ENCODE results near the gene BBS4. TPM values are rescaled to one million over a fixed set of nuclear protein-coding genes. Genes with fewer than 3 reads are reported as not detected.

Gene BBS4
- total RNA-seq, 1 donor from 2014 or later = 18.5 TPM

DNA sequence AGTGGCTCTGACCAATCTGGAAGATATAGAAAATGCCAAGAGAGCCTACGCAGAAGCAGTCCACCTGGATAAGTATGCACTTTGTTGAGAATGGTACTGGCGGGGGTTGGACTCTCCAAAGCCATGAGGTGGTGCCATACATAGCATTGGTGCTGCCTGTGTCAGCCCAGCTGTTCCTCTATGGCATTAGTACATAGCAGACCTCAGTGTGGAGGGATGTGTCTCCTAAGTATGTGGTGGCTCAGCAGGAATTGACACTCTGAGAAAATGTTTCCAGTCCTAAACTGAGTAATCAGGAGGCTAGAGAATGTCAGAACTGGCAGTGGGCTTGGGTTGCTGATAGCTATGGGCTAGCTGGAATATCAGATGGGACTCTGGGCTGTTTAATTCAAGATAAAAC lies 49.1 kb downstream of the BBS4 start:
- no peaks in the 10 kb centered on the region for H3K27me3 ChIP-seq (ENCODE audit: low read depth)
- H3K4me3 ChIP-seq = no peak overlapping the region
- ATAC-seq (no peak), DNase-seq (no peak)
- no peak for TF ChIP-seq CTCF (IDR thresholded peaks at IDR 0.05)
- H3K4me1 ChIP-seq = no peaks in the 10 kb centered on the region
- H3K27ac ChIP-seq = no peak overlapping the region
- H3K36me3 ChIP-seq = peaks cover 79% of the 10 kb centered on the region
- intact Hi-C loops (cut with DNase I) = no loop called here
- H3K9me3 ChIP-seq = no peaks in the 10 kb centered on the region

- intact Hi-C loops (cut with DNase I) = no loop called here
- H3K9me3 ChIP-seq = no peaks in the 10 kb centered on the region
- H3K4me1 ChIP-seq = no peaks in the 10 kb centered on the region
- H3K4me3 ChIP-seq = no peak overlapping the region
- TF ChIP-seq CTCF (IDR thresholded peaks at IDR 0.05) = no peak
- H3K36me3 ChIP-seq = peaks cover 69% of the 10 kb centered on the region
- no peaks in the 10 kb centered on the region for H3K27me3 ChIP-seq (ENCODE audit: low read depth)
- ATAC-seq = no peak
- DNase-seq = no peak
- H3K27ac ChIP-seq = no peak overlapping the region
Measured at GRCh38 chr15:72737061-72737460, 51.1 kb downstream of the BBS4 start.

DNA sequence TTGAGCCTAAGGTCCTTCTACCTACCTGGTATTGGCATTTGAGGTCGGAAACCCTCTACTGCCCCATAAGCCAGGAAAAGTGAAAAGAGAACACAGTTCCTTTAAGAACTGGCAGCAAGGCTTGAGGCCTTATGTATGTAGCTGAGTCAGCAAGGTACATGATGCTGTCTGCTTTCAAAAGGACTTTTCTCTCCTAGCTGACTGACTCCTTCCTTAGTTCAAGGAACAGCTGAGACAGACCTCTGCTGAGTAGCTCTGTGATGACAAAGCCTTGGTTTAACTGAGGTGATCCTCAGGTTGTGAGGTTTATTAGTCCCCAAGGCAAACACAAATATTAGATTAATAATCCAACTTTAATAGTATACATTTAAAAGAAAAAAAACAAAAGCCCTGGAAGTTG lies 51.7 kb downstream of the BBS4 start:
- Histone ChIP-seq H3K9me3 (no peaks in the 10 kb centered on the region), H3K27me3 (ENCODE audit: low read depth) (no peaks in the 10 kb centered on the region)
- no peak for ATAC-seq

GRCh38 chr15:72740219-72740618 lies 54.2 kb downstream of the BBS4 start:
- Histone ChIP-seq H3K4me1 (no peaks in the 10 kb centered on the region), H3K27me3 (ENCODE audit: low read depth) (no peaks in the 10 kb centered on the region), H3K4me3 (no peak overlapping the region), H3K27ac (no peak overlapping the region), H3K36me3 (peaks cover 50% of the 10 kb centered on the region), H3K9me3 (no peaks in the 10 kb centered on the region)
- no peak for DNase-seq
- no peak for ATAC-seq
- TF ChIP-seq CTCF (IDR thresholded peaks at IDR 0.05) = no peak
- intact Hi-C loops (cut with DNase I) = no loop called here

More for the DNA sequence above, 51.7 kb downstream of the BBS4 start:
- Histone ChIP-seq H3K4me3 (no peak overlapping the region), H3K4me1 (no peaks in the 10 kb centered on the region), H3K27ac (no peak overlapping the region), H3K36me3 (peaks cover 65% of the 10 kb centered on the region)
- TF ChIP-seq CTCF (IDR thresholded peaks at IDR 0.05) = no peak
- intact Hi-C loops (cut with DNase I) = no loop called here
- DNase-seq = no peak

- no peak overlapping the region for H3K27ac ChIP-seq
- ATAC-seq = no peak
- DNase-seq = no peak
- no peaks in the 10 kb centered on the region for H3K27me3 ChIP-seq (ENCODE audit: low read depth)
- H3K4me1 ChIP-seq = peaks cover 10% of the 10 kb centered on the region
- no peak for TF ChIP-seq CTCF (IDR thresholded peaks at IDR 0.05)
- no peak overlapping the region for H3K4me3 ChIP-seq
- intact Hi-C loops (cut with DNase I) = no loop called here
- peaks cover 44% of the 10 kb centered on the region for H3K36me3 ChIP-seq
- H3K9me3 ChIP-seq = no peaks in the 10 kb centered on the region
Measured at GRCh38 chr15:72749700-72750099, 63.7 kb downstream of the BBS4 start.
